GM18507 (cell line): Measurements from ENCODE around the gene ZRANB3.
A peak's percentile ranks its signal among the peaks of the same experiment; 100 is the strongest.
"Not testable (repeated sequence)": the region's sequence is repeated elsewhere in the genome, so short reads cannot be mapped to it uniquely, and the experiment has no call there.

Source experiments
- DNase-seq: peaks from one replicate; pipeline ENCODE4 v3.0.0; 2011; ENCODE audit warnings: low read depth; ENCODE audit not compliant: insufficient read length; ENCODE audit errors: extremely low spot score
- FAIRE-seq: peaks from 2 replicates; lab custom pipeline; 2011; peaks lifted over from hg19 to GRCh38; lab: Jason Lieb, UNC

The ZRANB3 gene

GRCh38 chr2:135373702-135374101 lies 157.3 kb downstream of the ZRANB3 start:
- DNase-seq (no peak), FAIRE-seq (no peak)

- DNase-seq (no peak), FAIRE-seq (no peak)
Observed at GRCh38 chr2:135349941-135350340, 181.1 kb downstream of the ZRANB3 start.

GRCh38 chr2:135348096-135348704 lies 182.8 kb downstream of the ZRANB3 start:
- DNase-seq, FAIRE-seq: not testable (repeated sequence)

GRCh38 chr2:135337071-135337470 lies 193.9 kb downstream of the ZRANB3 start:
- no peak for FAIRE-seq
- DNase-seq, result no peak

- DNase-seq, result no peak
- no peak for FAIRE-seq
Observed at GRCh38 chr2:135335256-135335655, 195.8 kb downstream of the ZRANB3 start.

- DNase-seq (no peak), FAIRE-seq (no peak)
Observed at GRCh38 chr2:135327146-135327545, 203.9 kb downstream of the ZRANB3 start.

- FAIRE-seq, result peak; percentile 9
- no peak for DNase-seq
Observed at GRCh38 chr2:135320465-135321355, 210.3 kb downstream of the ZRANB3 start.

- no peak for FAIRE-seq
- no peak for DNase-seq
Observed at GRCh38 chr2:135318808-135319207, 212.2 kb downstream of the ZRANB3 start.

GRCh38 chr2:135317375-135317774 lies 213.6 kb downstream of the ZRANB3 start:
- no peak for FAIRE-seq
- DNase-seq, result no peak

- no peak for FAIRE-seq
- no peak for DNase-seq
Observed at GRCh38 chr2:135311962-135312361, 219.1 kb downstream of the ZRANB3 start.

- DNase-seq (no peak), FAIRE-seq (no peak)
Observed at GRCh38 chr2:135311268-135311667, 219.8 kb downstream of the ZRANB3 start.

- no peak for DNase-seq
- FAIRE-seq, result no peak
Observed at GRCh38 chr2:135304694-135305093, 226.3 kb downstream of the ZRANB3 start.

GRCh38 chr2:135299658-135300244 lies 231.3 kb downstream of the ZRANB3 start:
- peak; percentile 38 for FAIRE-seq
- DNase-seq, result no peak

- DNase-seq, result no peak
- no peak for FAIRE-seq
Observed at GRCh38 chr2:135299165-135299564, 231.9 kb downstream of the ZRANB3 start.

GRCh38 chr2:135287121-135287520 lies 243.9 kb downstream of the ZRANB3 start:
- FAIRE-seq, DNase-seq: not testable (repeated sequence)

GRCh38 chr2:135285391-135285790 lies 245.6 kb downstream of the ZRANB3 start:
- no peak for FAIRE-seq

GRCh38 chr2:135281379-135281778 lies 249.6 kb downstream of the ZRANB3 start:
- FAIRE-seq (no peak), DNase-seq (no peak)

More at GRCh38 chr2:135285391-135285790, 245.6 kb downstream of the ZRANB3 start:
- DNase-seq, result no peak

- FAIRE-seq, result no peak
- DNase-seq, result no peak
Observed at GRCh38 chr2:135279209-135279608, 251.8 kb downstream of the ZRANB3 start.

GRCh38 chr2:135276525-135276924 lies 254.5 kb downstream of the ZRANB3 start:
- DNase-seq (no peak), FAIRE-seq (no peak)

- no peak for FAIRE-seq
- no peak for DNase-seq
Observed at GRCh38 chr2:135271006-135271405, 260.0 kb downstream of the ZRANB3 start.
